GM21528 (cell line): Measurements from ENCODE around the gene ACP5.
A peak's percentile ranks its signal among the peaks of the same experiment; 100 is the strongest.
"Not testable (repeated sequence)": the region's sequence is repeated elsewhere in the genome, so short reads cannot be mapped to it uniquely, and the experiment has no call there.

ENCODE experiments used
- ATAC-seq: cut with Tn5 transposase; IDR thresholded peaks from one replicate; pipeline ENCODE4 v1.9.1; 2021; ENCODE audit warnings: mild to moderate bottlenecking, moderate library complexity; ENCODE audit not compliant: unreplicated experiment, low FRiP score

The ACP5 gene

DNA sequence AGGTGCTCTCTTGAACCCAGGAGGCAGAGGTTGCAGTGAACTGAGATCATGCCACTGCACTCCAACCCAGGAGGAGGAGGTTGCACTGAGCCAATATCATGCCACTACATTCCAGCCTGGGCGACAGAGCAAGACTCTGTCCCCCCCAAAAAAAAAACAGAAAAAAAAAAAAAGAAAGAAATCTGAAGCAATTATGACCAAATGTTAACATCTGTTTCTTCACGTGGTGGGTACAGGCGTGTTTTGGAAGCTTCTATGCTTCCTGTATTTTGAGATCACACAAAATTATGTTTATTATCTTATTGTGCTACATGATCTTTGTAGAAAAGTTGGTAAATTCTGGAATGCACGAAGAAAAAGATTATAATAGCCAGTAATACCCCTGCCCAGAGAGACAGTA is 2.7 kb upstream of the ACP5 start:
- no peak for ATAC-seq

GRCh38 chr19:11578258-11579142 is 1.1 kb upstream of the ACP5 start:
- no peak for ATAC-seq

DNA sequence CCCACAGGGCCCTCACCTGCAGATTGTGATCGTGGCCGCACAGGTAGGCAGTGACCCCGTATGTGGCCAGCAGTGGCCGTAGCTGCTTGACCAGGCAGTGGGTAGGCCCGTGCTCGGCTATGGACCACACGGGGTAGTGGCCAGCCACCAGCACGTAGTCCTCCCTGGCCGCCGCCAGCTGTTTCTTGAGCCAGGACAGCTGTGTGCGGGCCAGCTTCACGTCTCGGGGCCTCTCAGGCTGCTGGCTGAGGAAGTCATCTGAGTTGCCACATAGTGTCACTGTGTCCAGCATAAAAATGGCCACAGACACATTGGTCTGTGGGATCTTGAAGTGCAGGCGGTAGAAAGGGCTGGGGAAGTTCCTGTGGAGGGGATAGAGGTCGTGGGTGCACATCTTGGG is 1.2 kb downstream of the ACP5 start:
- no peak for ATAC-seq

DNA sequence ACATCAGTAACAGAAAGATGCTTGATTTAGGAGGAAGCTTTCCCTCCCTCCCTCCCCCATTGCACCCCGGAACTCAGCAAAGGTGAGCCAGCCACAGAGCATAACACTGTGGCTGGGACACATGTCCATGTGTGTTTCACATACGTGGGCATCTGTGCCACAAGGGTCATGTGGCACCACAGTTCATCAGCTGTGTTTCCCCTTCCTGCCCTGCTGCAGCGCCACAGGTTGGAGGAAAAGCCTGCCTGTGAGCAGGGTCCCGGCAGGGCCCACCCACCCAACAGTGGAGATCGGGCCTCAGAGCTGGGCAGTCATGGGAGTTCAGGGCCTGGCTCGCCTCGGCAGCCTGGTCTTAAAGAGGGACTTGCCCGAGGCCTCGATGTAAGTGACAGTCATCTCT is 2.8 kb downstream of the ACP5 start:
- no peak for ATAC-seq

DNA sequence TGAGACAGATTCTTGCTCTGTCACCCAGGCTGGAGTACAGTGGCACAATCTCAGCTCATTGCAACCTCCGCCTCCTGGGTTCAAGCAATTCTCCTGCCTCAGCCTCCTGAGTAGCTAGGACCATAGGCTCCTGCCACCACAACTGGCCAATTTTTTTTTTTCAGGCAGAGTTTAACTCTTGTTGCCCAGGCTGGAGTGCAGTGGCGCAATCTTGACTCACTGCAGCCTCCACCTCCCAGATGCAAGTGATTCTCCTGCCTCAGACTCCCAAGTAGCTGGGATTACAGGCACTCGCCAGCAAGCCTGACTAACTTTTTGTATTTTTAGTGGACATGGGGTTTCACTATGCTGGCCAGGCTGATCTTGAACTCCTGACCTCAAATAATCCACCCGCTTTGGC is 3.7 kb downstream of the ACP5 start:
- not testable (repeated sequence) for ATAC-seq

GRCh38 chr19:11573354-11573753 is 4.1 kb downstream of the ACP5 start:
- not testable (repeated sequence) for ATAC-seq

- ATAC-seq, result no peak
Observed at GRCh38 chr19:11570039-11570462, 7.4 kb downstream of the ACP5 start.

- no peak for ATAC-seq
Observed at GRCh38 chr19:11566164-11566563, 11.3 kb downstream of the ACP5 start.

DNA sequence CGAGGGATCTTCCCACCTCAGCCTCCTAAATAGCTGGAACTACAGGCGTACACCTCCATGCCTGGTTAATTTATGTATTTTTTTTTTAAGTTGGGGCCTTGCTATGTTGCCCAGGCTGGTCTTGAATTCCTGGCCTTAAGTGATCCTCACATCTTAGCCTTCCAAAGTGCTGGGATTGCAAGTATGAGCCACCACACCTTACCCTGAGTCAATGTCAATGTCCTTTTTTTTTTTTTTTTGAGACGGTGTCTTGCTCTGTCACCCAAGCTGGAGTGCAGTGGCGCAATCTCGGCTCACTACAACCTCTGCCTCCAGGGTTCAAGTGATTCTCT is 11.8 kb downstream of the ACP5 start:
- not testable (repeated sequence) for ATAC-seq

- ATAC-seq, result not testable (repeated sequence)
Observed at GRCh38 chr19:11564082-11564807, 13.2 kb downstream of the ACP5 start.

GRCh38 chr19:11563532-11563931 is 13.9 kb downstream of the ACP5 start:
- ATAC-seq, result no peak

DNA sequence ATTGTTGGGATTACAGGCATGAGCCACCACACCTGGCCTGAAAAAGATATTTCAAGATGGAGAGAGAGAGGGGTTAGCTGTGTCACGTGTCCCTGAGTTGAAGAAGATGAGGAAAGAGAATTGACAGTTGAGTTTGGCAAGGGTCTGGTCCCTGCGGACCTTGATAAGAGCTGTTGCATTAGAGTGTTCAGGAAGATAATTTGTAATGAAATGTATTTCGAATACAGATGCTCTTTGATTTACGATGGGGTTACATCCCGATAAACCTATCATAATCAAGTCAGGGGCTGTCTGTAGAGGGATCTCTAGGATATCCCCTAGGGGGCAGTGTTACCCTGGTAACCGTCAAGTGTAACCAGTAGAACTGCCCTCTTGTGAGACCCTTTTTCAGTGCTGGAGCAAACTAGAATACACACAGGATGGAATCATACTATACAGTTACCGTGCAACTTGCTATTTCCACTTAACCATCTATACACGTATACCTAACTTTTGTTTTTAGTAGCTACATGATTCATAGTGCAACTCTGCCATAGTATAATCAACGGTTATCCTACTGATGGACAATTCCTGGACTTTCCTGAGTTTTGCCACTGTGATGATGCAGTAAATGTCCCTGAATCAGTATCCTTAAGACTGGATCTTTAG is 16.9 kb downstream of the ACP5 start:
- ATAC-seq, result no peak

DNA sequence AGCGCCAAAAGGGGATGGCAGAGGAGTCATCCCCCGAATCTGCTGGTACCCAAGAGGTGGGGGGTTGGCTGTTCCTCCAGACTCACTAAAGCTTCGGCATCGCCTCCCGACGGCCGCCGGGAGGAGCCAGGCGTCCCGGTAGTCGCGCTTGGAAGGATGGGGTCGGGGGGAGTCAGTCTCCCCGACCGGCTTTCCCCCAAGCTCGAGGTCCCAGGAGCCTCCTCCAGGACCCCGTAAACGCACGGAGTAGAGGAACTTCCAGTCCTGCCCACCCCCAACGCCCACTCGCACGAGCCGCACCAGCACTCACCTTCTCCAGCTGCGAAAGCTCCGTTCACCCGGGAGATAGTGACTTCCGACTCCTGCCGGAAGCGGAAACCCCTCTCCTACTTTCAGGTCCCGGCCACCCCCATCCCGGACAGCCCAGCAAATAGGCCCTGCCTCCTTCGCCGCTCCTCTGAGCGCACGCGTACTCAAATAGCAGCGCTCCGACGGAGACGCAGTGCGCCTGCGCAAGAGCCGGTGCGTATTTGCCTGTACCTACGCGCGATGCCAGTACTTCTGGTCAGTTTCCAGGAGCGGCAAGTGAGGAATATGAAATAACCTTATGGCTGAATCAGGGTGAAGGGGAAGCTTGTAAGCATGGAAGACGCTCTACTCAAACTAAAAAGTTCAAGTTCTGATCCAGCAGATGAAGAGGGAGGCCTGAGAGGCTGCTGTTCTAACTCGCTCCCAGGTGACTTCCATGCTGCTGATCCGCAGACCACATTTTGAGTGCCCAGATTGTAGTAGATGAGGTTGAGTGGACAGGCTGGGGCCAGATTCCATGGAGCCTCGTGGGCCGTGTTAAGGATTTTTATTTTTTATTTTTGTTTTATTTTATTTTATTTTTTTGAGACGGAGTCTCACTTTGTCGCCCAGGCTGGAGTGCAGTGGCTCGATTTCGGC is 18.3 kb downstream of the ACP5 start, which contains the start of gene ELOF1:
Gene ELOF1 (minus strand): TSS at position 350 of the 948 bp plus-strand sequence. CDS start 4,883 bp downstream, outside the sequence.
- peak; percentile 71 for ATAC-seq

DNA sequence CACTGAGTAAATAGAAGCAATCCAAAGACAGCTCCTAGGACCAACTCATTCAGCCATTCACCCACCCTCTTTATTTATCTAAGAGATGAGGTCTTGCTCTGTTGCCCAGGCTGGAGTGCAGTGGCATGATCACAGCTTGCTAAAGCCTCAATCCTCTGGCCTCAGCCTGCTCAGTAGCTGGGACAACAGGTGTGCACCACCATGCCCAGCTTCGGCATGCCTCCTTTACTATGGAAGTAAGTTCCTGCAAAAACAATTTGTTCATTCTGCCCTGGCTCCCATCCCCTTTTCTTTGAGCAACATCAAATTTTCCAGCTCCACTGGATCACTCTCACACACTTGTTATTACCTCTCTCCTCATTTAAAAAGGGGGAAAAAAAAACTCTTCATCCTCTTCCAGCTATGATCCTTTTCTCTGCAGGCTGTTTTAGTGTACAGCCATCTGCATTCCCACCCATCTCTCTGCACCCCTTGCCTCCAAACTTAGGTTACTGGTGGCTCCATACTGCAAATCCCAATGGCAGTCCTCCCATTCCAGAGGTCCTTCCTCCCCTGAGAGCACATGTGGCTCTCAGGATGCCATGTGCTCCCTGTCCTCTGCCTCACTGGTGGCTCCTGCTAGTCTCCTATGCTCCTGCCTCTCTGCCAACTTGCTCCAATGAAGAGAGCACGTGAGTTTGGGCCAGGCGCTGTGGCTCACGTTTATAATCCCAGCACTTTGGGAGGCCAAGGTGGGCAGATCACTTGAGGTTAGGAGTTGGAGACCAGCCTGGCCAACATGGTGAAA is 20.6 kb downstream of the ACP5 start:
- ATAC-seq, result no peak

DNA sequence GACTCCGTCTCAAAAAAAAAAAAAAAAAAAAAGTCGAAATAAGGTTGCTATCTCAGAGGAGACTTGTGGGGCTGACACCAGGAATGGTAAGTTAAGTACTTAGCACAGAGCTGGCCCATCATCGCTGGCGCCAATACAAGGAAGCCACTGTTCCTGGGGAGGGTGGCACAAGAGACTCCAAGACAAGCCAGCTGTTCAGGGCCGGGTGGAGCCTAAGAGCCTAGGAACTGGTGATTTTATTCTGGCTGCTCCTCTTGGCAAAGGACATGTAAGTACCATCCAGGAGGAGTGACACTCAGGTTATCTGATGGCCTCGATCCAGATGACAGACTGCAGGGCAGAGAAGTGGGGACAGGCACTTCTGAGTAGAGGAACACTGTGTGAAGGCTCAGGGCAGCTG is 22.2 kb downstream of the ACP5 start:
- no peak for ATAC-seq

- no peak for ATAC-seq
Observed at GRCh38 chr19:11554160-11554559, 23.3 kb downstream of the ACP5 start.

DNA sequence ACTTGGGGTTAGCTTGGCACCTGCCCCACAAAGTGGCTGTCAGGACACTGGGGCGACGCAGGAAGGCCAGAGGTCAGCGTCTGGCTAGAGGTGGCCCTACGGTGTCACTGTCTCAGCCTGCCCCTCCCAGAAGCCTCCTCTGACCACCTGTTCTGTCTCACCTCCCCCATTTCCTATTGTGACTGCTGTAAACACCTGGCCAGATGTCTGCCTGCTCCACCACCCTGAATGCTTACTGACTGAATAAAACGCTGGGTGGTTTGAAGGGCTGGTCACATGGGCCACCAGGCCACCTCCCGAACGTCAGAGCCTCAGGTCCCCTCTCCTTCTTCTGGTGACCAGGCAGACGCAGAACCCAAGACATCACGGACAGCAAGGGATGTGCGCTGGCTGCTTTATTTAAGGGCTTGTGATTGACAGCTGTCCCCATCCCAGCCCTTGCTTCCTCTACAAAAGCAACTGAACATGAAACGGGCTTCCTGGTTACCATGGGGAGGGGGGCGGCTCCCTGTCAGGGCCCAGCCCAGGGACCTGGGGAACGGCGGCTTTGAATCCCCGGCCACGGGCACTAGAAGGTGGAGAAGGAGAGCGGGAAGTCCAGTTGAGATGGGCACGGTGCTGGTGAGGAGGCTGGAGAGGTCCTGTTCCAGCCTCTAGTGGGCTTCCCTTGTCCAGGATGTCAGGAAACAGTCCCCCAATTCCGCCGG is 24.6 kb downstream of the ACP5 start:
- ATAC-seq, result no peak

DNA sequence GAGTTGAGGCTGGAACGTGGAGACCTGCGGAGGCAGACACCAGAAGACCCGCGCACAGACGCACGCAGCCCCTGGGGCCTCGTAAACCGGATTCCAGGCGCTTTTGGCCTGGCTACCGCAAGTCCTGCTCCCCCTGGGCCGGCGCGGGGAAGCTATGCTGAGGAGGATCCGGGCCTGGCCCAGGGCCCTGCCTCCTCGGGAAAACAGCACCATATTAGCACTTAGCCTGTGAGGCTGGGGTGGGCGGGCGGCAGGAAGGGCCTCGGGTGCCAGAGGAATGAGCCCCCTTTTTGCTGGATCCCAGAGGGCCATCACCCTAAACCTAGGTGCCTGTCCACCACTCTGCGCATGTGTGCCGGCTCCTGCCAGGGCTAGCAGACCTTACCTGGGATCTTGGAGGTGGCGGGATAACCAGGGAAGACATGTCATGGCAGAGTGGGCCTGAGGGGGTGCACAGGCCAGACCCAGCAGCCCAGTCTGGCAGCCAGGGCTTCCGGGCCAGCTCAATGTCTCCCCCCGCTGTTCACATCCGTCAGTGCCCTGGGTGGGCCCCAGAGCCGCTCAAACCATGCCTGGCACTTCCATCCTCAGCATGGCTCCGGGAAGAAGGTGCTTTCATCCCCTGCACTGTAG is 25.7 kb downstream of the ACP5 start:
- no peak for ATAC-seq
